Sigmoid colon (tissue), 4 donors: ENCODE results near the gene ARL5C.

ENCODE experiments used
- CTCF ChIP-seq, 4 experiments: fragments of 450-650 bp in 3 of 4; fragments of 200-600 bp in 1 of 4; IDR thresholded peaks; one replicate each; pipeline ENCODE4 v1.5.1; 2016 to 2019; ENCODE audit warnings: antibody characterized with exemption in 4 of 4, mild to moderate bottlenecking in 3 of 4, moderate library complexity in 2 of 4
- POLR2A ChIP-seq, 2 donors: fragments of 450-650 bp; IDR thresholded peaks; one replicate each; pipeline ENCODE4 v1.6.1; 2016; ENCODE audit warnings: antibody characterized with exemption in 2 of 2, mild to moderate bottlenecking in 2 of 2, moderate library complexity in 2 of 2
- POLR2AphosphoS5 ChIP-seq, 4 donors: sonication (generic); formaldehyde crosslinking; IDR thresholded peaks; one replicate each; pipeline ENCODE4 v1.6.1; 2017; ENCODE audit warnings: antibody characterized with exemption in 4 of 4

GRCh38 chr17:39169101-39169500, 3.1 kb upstream of the ARL5C start:
- TF ChIP-seq CTCF (IDR thresholded peaks at IDR 0.05) (no peak), POLR2AphosphoS5 (IDR thresholded peaks at IDR 0.05) (no peak), POLR2A (IDR thresholded peaks at IDR 0.05) (no peak)
